ENCODE results near the gene SLC18B1. TPM values are rescaled to one million over a fixed set of nuclear protein-coding genes. Genes with fewer than 3 reads are reported as not detected.

SLC18B1 gene
- total and polyA plus RNA-seq, 2 experiments from 2014 or later: 12.6 to 18.7 TPM

GRCh38 chr6:132763269-132763668 lies 35.2 kb downstream of the SLC18B1 start:
- H3K27me3 ChIP-seq: no peaks in the 10 kb centered on the region
- H3K4me1 ChIP-seq (ENCODE audit: low read depth): no peaks in the 10 kb centered on the region
- peak in 1 of 2 donors; percentile 4 for DNase-seq (ENCODE audit: low read depth in 1 of 2, low spot score in 1 of 2)
- H3K27ac ChIP-seq: no peak overlapping the region
- no peak overlapping the region for H3K4me3 ChIP-seq
- H3K9me3 ChIP-seq (ENCODE audit: low read depth): no peaks in the 10 kb centered on the region
- H3K36me3 ChIP-seq: no peaks in the 10 kb centered on the region
- TF ChIP-seq CTCF (IDR thresholded peaks at IDR 0.05; ENCODE audit: low read depth, low read length): no peak

GRCh38 chr6:132760256-132760655 lies 38.2 kb downstream of the SLC18B1 start:
- no peak overlapping the region for H3K4me3 ChIP-seq
- no peaks in the 10 kb centered on the region for H3K27me3 ChIP-seq
- H3K4me1 ChIP-seq (ENCODE audit: low read depth): no peaks in the 10 kb centered on the region
- no peak for DNase-seq (ENCODE audit: low read depth in 1 of 2, low spot score in 1 of 2)
- no peak overlapping the region for H3K27ac ChIP-seq
- H3K36me3 ChIP-seq: no peaks in the 10 kb centered on the region
- H3K9me3 ChIP-seq (ENCODE audit: low read depth): no peaks in the 10 kb centered on the region
- TF ChIP-seq CTCF (IDR thresholded peaks at IDR 0.05; ENCODE audit: low read depth, low read length): no peak

- Histone ChIP-seq H3K36me3 (no peaks in the 10 kb centered on the region), H3K27me3 (no peaks in the 10 kb centered on the region), H3K27ac (no peak overlapping the region), H3K9me3 (ENCODE audit: low read depth) (no peaks in the 10 kb centered on the region), H3K4me1 (ENCODE audit: low read depth) (no peaks in the 10 kb centered on the region), H3K4me3 (no peak overlapping the region)
- TF ChIP-seq CTCF (IDR thresholded peaks at IDR 0.05; ENCODE audit: low read depth, low read length): no peak
- DNase-seq (ENCODE audit: low read depth in 1 of 2, low spot score in 1 of 2): no peak
These were observed 39.7 kb downstream of the SLC18B1 start for GRCh38 chr6:132758689-132759088.

- no peaks in the 10 kb centered on the region for H3K9me3 ChIP-seq (ENCODE audit: low read depth)
- no peak overlapping the region for H3K27ac ChIP-seq
- no peak for TF ChIP-seq CTCF (IDR thresholded peaks at IDR 0.05; ENCODE audit: low read depth, low read length)
- H3K4me3 ChIP-seq: no peak overlapping the region
- H3K36me3 ChIP-seq: no peaks in the 10 kb centered on the region
- no peak for DNase-seq (ENCODE audit: low read depth in 1 of 2, low spot score in 1 of 2)
- H3K27me3 ChIP-seq: no peaks in the 10 kb centered on the region
- no peaks in the 10 kb centered on the region for H3K4me1 ChIP-seq (ENCODE audit: low read depth)
These were observed 46.2 kb downstream of the SLC18B1 start for GRCh38 chr6:132752255-132752654.

GRCh38 chr6:132751828-132752227 lies 46.6 kb downstream of the SLC18B1 start:
- TF ChIP-seq CTCF (IDR thresholded peaks at IDR 0.05; ENCODE audit: low read depth, low read length): no peak
- no peak for DNase-seq (ENCODE audit: low read depth in 1 of 2, low spot score in 1 of 2)
- H3K4me1 ChIP-seq (ENCODE audit: low read depth): no peaks in the 10 kb centered on the region
- H3K27ac ChIP-seq: no peak overlapping the region
- H3K27me3 ChIP-seq: no peaks in the 10 kb centered on the region
- H3K4me3 ChIP-seq: no peak overlapping the region
- no peaks in the 10 kb centered on the region for H3K36me3 ChIP-seq
- no peaks in the 10 kb centered on the region for H3K9me3 ChIP-seq (ENCODE audit: low read depth)

- Histone ChIP-seq H3K4me1 (ENCODE audit: low read depth) (no peaks in the 10 kb centered on the region), H3K27ac (no peak overlapping the region), H3K4me3 (no peak overlapping the region), H3K27me3 (no peaks in the 10 kb centered on the region), H3K36me3 (no peaks in the 10 kb centered on the region), H3K9me3 (ENCODE audit: low read depth) (no peaks in the 10 kb centered on the region)
- no peak for TF ChIP-seq CTCF (IDR thresholded peaks at IDR 0.05; ENCODE audit: low read depth, low read length)
- DNase-seq (ENCODE audit: low read depth in 1 of 2, low spot score in 1 of 2): no peak
These were observed 47.1 kb downstream of the SLC18B1 start for GRCh38 chr6:132751306-132751705.
